BE2C (cell line): ENCODE data around the gene GDPD5.

Experiments used
- DNase-seq: peaks from one replicate; pipeline ENCODE4 v3.0.0-alpha.2; 2020
- H3K27me3 ChIP-seq: fragments of 250-450 bp; sonication (Bioruptor Pico); 2 replicates; pipeline ENCODE4 v1.5.1; 2020; ENCODE audit warnings: mild to moderate bottlenecking
- H3K36me3 ChIP-seq: fragments of 250-450 bp; sonication (Bioruptor Pico); 2 replicates; pipeline ENCODE4 v1.5.1; 2020; ENCODE audit warnings: mild to moderate bottlenecking
- H3K4me1 ChIP-seq: fragments of 250-450 bp; sonication (Bioruptor Pico); 2 replicates; pipeline ENCODE4 v1.5.1; 2020
- H3K4me3 ChIP-seq: 2 replicates; pipeline ENCODE4 v1.5.1; 2011; ENCODE audit warnings: low read depth, low read length
- H3K9me3 ChIP-seq: fragments of 250-450 bp; sonication (Bioruptor Pico); 2 replicates; pipeline ENCODE4 v1.5.1; 2020
- TF ChIP-seq, protein P1 (sequence below): IDR thresholded peaks from 2 replicates; pipeline ENCODE4 v1.5.1; 2012; ENCODE audit warnings: mild to moderate bottlenecking, low read depth, low read length

The GDPD5 gene

DNA sequence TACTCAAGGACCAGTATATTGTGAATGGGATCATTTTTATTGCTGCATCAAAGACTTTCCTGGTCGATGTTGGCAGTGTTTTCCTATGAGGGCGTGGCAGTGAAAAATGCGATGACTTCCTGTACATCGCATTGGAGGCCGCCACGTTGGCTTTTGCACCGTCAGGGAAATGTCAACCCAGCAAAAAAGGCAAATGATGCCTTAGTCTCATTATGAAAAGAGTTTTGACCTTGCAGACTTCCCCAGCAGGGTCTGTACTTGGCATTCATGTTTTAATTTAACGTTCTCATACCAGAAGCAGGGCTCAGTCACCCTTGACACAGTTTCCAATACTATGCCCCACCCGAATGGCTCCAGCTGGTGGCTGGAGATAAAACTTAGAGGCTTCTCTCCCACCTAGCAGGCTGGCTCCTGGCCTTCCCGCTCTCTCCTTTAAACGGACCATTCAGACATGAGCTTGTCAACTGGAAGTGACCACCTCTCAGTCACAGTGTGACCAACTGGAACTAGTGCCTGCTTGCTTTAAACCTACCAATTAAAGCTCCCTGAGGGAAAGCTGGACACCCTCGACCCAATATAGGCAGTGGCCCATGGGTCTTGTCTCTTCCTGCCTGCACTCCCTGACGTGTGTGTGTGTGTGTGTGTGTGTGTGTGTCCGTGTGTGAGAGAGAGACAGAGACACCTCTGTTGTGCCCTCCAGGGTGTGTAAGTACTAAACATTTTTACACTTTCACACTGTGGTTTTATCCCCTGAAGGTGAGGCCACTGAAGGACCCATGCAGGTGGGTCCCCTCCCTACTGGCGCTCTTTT is 8.7 kb upstream of the GDPD5 start:
- H3K4me1 ChIP-seq: peaks cover 3% of the 10 kb centered on the region; the same call in 1 of the 2 replicates
- H3K27me3 ChIP-seq: no peaks in the 10 kb centered on the region
- no peaks in the 10 kb centered on the region for H3K9me3 ChIP-seq
- DNase-seq: no peak
- H3K36me3 ChIP-seq: no peaks in the 10 kb centered on the region
- TF ChIP-seq, protein P1, sequence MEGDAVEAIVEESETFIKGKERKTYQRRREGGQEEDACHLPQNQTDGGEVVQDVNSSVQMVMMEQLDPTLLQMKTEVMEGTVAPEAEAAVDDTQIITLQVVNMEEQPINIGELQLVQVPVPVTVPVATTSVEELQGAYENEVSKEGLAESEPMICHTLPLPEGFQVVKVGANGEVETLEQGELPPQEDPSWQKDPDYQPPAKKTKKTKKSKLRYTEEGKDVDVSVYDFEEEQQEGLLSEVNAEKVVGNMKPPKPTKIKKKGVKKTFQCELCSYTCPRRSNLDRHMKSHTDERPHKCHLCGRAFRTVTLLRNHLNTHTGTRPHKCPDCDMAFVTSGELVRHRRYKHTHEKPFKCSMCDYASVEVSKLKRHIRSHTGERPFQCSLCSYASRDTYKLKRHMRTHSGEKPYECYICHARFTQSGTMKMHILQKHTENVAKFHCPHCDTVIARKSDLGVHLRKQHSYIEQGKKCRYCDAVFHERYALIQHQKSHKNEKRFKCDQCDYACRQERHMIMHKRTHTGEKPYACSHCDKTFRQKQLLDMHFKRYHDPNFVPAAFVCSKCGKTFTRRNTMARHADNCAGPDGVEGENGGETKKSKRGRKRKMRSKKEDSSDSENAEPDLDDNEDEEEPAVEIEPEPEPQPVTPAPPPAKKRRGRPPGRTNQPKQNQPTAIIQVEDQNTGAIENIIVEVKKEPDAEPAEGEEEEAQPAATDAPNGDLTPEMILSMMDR: no peak
- no peak overlapping the region for H3K4me3 ChIP-seq

GRCh38 chr11:75533896-75534258 is 8.1 kb upstream of the GDPD5 start:
- H3K4me1 ChIP-seq: peaks cover 3% of the 10 kb centered on the region; the same call in 1 of the 2 replicates
- no peaks in the 10 kb centered on the region for H3K36me3 ChIP-seq
- no peak overlapping the region for H3K4me3 ChIP-seq
- TF ChIP-seq, protein P1: no peak
- DNase-seq: no peak
- H3K9me3 ChIP-seq: no peaks in the 10 kb centered on the region
- no peaks in the 10 kb centered on the region for H3K27me3 ChIP-seq

DNA sequence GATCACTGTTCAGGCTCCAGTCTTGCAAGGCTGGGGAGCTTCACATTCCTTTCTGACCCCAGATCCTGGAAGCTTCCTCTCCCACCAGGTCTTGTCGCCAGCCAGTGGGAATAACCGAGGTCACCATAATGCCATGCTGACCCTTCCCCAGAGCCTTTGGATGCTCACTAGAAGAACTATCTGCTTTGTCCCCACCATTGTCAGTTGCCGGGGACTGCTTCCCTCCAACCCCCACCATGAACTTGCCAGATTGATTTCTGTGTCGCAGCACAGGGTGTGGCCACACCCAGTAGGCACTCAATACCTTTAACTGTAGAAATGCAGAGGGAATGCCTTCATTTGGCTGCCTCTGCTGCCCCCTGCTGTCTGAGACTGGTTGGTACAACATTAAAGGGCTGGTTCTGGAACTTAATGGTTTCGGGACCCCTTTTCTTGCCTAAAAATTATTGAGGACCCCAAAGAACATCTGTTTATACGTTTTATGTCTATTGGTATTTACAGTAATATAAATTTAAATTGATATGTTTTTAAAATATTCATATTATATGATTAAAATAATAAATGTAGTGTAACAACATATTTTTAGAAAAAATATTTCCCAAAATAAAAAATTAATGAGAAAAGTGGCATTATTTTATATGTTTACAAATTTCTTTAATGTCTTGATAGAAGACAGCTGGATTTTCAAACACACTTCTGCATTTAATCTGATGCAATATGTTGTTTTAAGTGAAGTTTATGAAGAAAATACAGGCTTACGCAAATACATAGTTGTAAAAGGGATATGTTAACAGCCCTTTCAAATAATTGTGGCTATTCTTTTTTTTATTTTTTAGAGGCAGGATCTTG is 6.7 kb upstream of the GDPD5 start:
- no peaks in the 10 kb centered on the region for H3K9me3 ChIP-seq
- H3K27me3 ChIP-seq: no peaks in the 10 kb centered on the region
- no peak overlapping the region for H3K4me3 ChIP-seq
- peak; percentile 72 for DNase-seq
- H3K4me1 ChIP-seq: peaks cover 3% of the 10 kb centered on the region; the same call in 1 of the 2 replicates
- no peaks in the 10 kb centered on the region for H3K36me3 ChIP-seq
- TF ChIP-seq, protein P1: peak; percentile 92

DNA sequence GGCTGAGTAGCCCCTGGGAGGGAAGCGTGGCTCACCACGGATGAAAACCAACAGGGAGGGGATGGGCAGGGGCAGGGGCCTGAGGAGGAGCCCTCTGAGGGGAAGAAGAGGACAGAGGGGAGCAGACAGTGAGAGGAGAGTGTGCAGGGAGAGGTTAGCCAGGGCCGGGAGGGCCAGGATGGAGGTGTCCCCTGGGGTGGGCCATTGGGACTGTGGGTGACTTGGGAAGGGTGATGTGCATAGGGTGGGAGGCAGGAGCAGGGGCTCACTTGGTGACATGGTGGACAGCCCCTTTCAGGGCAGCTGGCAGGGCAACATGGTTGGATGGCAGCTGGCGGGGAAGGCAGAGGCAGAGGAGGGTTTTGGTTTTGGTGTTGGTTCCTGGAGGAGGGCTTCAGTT is 5.6 kb upstream of the GDPD5 start:
- Histone ChIP-seq H3K4me1 (peaks cover 3% of the 10 kb centered on the region; the same call in 1 of the 2 replicates), H3K9me3 (no peaks in the 10 kb centered on the region), H3K27me3 (no peaks in the 10 kb centered on the region), H3K4me3 (no peak overlapping the region), H3K36me3 (no peaks in the 10 kb centered on the region)
- DNase-seq: no peak
- TF ChIP-seq, protein P1: no peak

- Histone ChIP-seq H3K27me3 (peaks cover under 1% of the 10 kb centered on the region), H3K9me3 (no peaks in the 10 kb centered on the region), H3K36me3 (no peaks in the 10 kb centered on the region), H3K4me1 (peaks cover 3% of the 10 kb centered on the region; the same call in 1 of the 2 replicates), H3K4me3 (no peak overlapping the region)
- no peak for DNase-seq
- TF ChIP-seq, protein P1: no peak
These were observed 4.8 kb upstream of the GDPD5 start for GRCh38 chr11:75530577-75530976.
